Mammary epithelial cell (primary cell): ENCODE data around the gene SLAMF6.

Source experiments
- EZH2 ChIP-seq: IDR thresholded peaks from 2 replicates; pipeline ENCODE4 v1.6.1; 2012; ENCODE audit warnings: low read length, inconsistent platforms, borderline replicate concordance
- TF ChIP-seq, protein P1 (sequence below), 2 donors: IDR thresholded peaks in 1 of 2; conservative IDR thresholded peaks in 1 of 2; 2 replicates each; pipeline ENCODE4 v1.5.1; 2011 to 2012; ENCODE audit warnings: inconsistent platforms in 2 of 2, low read length in 2 of 2, mild to moderate bottlenecking in 2 of 2, control low read depth in 1 of 2, low read depth in 1 of 2; ENCODE audit not compliant: insufficient read depth in 1 of 2; ENCODE audit errors: extremely low read depth in 1 of 2

DNA sequence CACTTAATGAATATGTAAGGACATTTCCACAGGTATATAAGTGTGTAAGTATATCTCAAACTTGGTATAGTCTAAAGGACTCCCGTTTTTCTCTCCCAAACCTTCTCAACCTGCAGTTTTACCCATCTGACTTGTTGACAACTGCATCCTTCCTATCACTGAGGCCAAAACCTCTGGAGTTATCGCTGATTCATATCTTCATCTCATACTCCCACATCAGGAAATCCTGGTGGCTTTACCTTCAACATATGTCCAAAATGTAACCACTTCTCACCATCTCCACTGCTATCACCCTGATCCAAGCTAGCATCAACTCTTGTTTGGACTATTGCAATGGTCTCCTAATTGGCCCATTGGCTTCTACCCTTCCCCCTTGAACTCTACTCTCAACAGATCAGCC lies 30.4 kb downstream of the SLAMF6 start:
- TF ChIP-seq EZH2 = no peak
- TF ChIP-seq, protein P1, sequence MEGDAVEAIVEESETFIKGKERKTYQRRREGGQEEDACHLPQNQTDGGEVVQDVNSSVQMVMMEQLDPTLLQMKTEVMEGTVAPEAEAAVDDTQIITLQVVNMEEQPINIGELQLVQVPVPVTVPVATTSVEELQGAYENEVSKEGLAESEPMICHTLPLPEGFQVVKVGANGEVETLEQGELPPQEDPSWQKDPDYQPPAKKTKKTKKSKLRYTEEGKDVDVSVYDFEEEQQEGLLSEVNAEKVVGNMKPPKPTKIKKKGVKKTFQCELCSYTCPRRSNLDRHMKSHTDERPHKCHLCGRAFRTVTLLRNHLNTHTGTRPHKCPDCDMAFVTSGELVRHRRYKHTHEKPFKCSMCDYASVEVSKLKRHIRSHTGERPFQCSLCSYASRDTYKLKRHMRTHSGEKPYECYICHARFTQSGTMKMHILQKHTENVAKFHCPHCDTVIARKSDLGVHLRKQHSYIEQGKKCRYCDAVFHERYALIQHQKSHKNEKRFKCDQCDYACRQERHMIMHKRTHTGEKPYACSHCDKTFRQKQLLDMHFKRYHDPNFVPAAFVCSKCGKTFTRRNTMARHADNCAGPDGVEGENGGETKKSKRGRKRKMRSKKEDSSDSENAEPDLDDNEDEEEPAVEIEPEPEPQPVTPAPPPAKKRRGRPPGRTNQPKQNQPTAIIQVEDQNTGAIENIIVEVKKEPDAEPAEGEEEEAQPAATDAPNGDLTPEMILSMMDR (conservative IDR thresholded peaks at IDR 0.05 in 1 of 2, IDR thresholded peaks at IDR 0.05 in 1 of 2; ENCODE audit: extremely low read depth in 1 of 2, insufficient read depth in 1 of 2, low read depth in 1 of 2, low read length in 2 of 2) = no peak
